Chondrocyte (in vitro differentiated cells): ENCODE measurements around the gene NUP62. TPM values are rescaled to one million over a fixed set of nuclear protein-coding genes. Genes with fewer than 3 reads are reported as not detected.

Experiments used
- DNase-seq: peaks from one replicate; pipeline ENCODE4 v3.0.0; 2021; ENCODE audit warnings: mixed read lengths, low spot score
- H3K27ac Mint-ChIP-seq: one replicate; pipeline ENCODE4 v1.8.0; 2021; ENCODE audit warnings: mild to moderate bottlenecking, moderate library complexity, mixed read lengths; ENCODE audit not compliant: unreplicated experiment
- H3K27me3 Mint-ChIP-seq: 2 replicates; pipeline ENCODE4 v1.8.0; 2021; ENCODE audit warnings: low read depth, mixed read lengths
- H3K36me3 Mint-ChIP-seq: 2 replicates; pipeline ENCODE4 v1.8.0; 2021; ENCODE audit warnings: low read depth, mixed read lengths
- H3K4me1 Mint-ChIP-seq: 2 replicates; pipeline ENCODE4 v1.8.0; 2021; ENCODE audit warnings: low read depth, mild to moderate bottlenecking, mixed read lengths
- H3K4me3 Mint-ChIP-seq: one replicate; pipeline ENCODE4 v1.8.0; 2021; ENCODE audit warnings: mild to moderate bottlenecking, moderate library complexity, mixed read lengths; ENCODE audit not compliant: unreplicated experiment
- H3K9me3 Mint-ChIP-seq: 2 replicates; pipeline ENCODE4 v1.8.0; 2021; ENCODE audit warnings: low read depth, mixed read lengths
- CTCF ChIP-seq: fragments of 200-600 bp; sonication (generic); IDR thresholded peaks from 2 replicates; pipeline ENCODE4 v1.5.0; 2021; ENCODE audit warnings: antibody characterized with exemption, mild to moderate bottlenecking, moderate library complexity
- total RNA-seq: library from RNA; stranded (reverse); gene quantifications from 3 replicates; pipeline ENCODE4 v1.2.1, GENCODE V29; 2021

The NUP62 gene
- total RNA-seq, 1 donor from 2014 or later = 44.7 TPM

GRCh38 chr19:49880162-49880869 lies 49.0 kb downstream of the NUP62 start:
- peak; percentile 72 for DNase-seq
- no peak overlapping the region for H3K4me3 Mint-ChIP-seq
- no peaks in the 10 kb centered on the region for H3K27me3 Mint-ChIP-seq
- peaks cover 30% of the 10 kb centered on the region for H3K36me3 Mint-ChIP-seq
- H3K27ac Mint-ChIP-seq = no peak overlapping the region
- no peaks in the 10 kb centered on the region for H3K9me3 Mint-ChIP-seq
- peaks cover 20% of the 10 kb centered on the region for H3K4me1 Mint-ChIP-seq
- no peak for TF ChIP-seq CTCF

GRCh38 chr19:49879243-49879963 lies 49.9 kb downstream of the NUP62 start:
- H3K36me3 Mint-ChIP-seq = peaks cover 24% of the 10 kb centered on the region
- H3K4me3 Mint-ChIP-seq = no peak overlapping the region
- H3K9me3 Mint-ChIP-seq = no peaks in the 10 kb centered on the region
- no peaks in the 10 kb centered on the region for H3K27me3 Mint-ChIP-seq
- peak; percentile 62 for DNase-seq
- peak overlapping the region; percentile 61 for H3K27ac Mint-ChIP-seq
- no peak for TF ChIP-seq CTCF
- H3K4me1 Mint-ChIP-seq = peaks cover 27% of the 10 kb centered on the region

GRCh38 chr19:49878744-49879070 lies 50.6 kb downstream of the NUP62 start:
- H3K9me3 Mint-ChIP-seq = no peaks in the 10 kb centered on the region
- no peak for TF ChIP-seq CTCF
- H3K27me3 Mint-ChIP-seq = no peaks in the 10 kb centered on the region
- no peak overlapping the region for H3K4me3 Mint-ChIP-seq
- DNase-seq = no peak
- H3K27ac Mint-ChIP-seq = no peak overlapping the region
- peaks cover 21% of the 10 kb centered on the region for H3K36me3 Mint-ChIP-seq
- peaks cover 30% of the 10 kb centered on the region for H3K4me1 Mint-ChIP-seq

- H3K9me3 Mint-ChIP-seq = no peaks in the 10 kb centered on the region
- H3K4me3 Mint-ChIP-seq = no peak overlapping the region
- H3K27me3 Mint-ChIP-seq = no peaks in the 10 kb centered on the region
- H3K27ac Mint-ChIP-seq = no peak overlapping the region
- peaks cover 16% of the 10 kb centered on the region for H3K36me3 Mint-ChIP-seq
- peak; percentile 99 for DNase-seq
- H3K4me1 Mint-ChIP-seq = peaks cover 30% of the 10 kb centered on the region
- TF ChIP-seq CTCF = no peak
These were observed 51.2 kb downstream of the NUP62 start for GRCh38 chr19:49877879-49878743.
